Stimulated activated CD8-positive, alpha-beta memory T cell treated with anti-CD3 and anti-CD28 coated beads, Interleukin-15, amount 100 ng/mL, for 1 hour (primary cell): ENCODE data around the gene ARL15.

Source experiments
- DNase-seq: peaks from one replicate; pipeline ENCODE4 v3.0.0-alpha.2; 2020; ENCODE audit warnings: low read depth

The ARL15 gene

DNA sequence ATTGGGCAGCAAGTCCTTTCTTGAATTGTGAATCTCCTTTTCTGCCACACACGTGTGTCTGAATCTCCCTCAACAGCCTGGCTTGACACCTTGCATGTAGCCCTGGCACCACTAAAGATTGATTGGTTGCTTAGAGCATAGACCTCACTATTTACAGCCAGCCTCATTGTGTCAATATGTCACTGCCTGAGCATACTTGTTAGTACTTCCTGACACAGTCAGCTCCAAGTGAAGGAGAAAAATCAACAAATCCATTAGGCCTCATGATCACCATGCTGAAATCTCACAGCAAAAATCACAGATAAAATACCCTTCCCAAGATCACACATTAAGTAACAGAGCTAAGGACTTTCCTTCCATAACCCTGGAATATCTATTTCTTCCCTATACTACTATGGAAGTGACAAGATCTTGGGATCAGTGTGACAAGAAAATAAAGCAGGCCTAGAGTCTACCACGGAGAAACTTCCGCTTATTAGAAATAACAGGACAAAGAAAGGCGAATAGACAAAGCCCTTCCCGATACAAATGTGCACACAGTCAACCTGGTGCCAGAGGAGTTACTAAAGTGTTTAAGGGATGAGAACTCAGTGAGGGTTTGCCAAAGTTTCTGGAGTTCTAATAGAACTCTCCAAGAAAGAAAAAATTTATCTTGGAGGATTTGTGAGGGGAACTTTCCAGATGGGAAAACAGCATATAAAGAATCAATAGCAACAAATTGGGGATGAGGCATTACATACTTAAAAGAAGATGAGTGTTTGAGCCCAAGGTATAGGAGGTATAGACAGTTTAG lies 5.6 kb upstream of the ARL15 start:
- DNase-seq, result no peak

DNA sequence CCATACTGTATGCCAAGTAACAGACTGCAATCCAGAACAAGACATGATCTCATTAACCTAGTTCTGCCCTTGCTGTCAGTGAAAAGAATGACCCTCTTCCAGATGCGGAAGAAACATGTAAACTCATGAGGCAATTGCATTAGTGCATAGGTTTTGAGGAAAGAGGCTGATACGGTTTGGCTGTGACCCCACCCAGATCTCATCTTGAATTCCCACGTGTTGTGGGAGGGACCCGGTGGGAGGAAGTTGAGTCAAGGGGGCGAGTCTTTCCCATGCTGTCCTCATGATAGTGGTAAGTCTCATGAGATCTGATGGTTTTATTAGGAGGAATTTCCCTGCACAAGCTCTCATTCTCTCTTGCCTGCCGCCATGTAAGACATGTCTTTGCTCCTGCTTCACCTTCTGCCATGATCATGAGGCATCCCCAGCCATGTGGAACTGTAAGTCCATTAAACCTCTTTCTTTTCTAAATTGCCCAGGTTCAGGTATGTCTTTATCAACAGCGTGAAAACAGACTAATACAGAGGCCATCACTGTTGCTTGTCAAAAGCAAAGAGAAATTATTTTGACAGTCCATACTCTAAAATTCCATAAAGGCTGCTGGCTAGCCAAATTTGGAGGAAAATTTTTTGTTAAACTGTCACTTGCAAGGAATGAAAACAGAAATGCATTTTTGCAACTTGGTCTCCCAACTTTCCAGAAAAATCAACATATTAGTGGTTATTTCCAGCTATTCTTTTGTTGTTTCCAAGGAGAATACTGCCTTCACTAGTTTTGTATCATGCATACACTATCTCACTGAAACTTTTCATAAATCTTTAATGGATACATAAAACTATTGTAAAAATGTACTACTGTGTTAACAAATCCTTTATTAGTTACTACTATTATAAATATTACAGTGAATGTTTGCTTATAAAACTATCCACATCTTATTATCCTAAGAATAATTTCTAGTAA lies 3.2 kb upstream of the ARL15 start:
- no peak for DNase-seq

DNA sequence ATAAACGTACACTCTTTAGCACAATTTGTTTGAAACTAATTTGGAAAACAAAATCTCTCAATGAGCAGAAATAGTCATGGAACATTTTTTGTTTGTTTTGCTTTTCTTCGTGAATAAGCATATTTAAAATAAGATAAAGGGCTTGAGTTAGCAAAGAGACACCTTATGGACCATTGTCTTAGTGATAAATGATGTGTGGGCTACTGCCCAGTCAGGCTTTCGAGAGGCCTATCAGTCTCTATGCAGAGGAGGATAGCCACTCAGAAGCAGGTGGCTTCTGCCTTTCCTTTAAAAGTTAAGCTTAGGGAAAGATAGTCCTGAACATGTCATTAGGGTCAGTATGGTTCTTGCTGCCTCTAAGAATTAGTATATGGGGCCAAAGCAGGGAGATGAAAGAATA lies 2.1 kb upstream of the ARL15 start:
- no peak for DNase-seq

DNA sequence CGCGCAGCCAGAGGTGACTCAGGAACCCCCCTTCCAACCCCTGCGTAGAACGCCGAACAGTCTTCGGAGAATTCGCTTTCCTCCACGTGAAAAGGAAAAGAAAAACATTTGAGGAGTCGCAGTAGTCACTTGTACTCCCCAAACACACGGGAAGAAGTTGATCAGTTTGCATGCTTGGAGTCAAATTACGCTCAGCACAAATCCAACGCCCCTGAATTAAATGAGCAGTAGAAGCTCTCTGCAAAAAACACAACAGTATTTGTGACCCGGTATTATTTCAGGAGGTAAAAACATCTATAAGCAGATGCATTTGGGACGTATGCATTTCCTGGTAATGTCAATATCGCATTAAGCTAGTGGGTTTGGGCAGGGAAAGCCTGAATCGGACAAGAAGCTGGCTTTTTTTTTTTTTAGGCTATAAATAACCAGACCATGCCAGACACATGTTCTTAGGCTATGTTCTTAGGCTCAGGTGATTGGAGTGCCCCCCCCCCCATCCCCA lies 854 bp upstream of the ARL15 start:
- no peak for DNase-seq

DNA sequence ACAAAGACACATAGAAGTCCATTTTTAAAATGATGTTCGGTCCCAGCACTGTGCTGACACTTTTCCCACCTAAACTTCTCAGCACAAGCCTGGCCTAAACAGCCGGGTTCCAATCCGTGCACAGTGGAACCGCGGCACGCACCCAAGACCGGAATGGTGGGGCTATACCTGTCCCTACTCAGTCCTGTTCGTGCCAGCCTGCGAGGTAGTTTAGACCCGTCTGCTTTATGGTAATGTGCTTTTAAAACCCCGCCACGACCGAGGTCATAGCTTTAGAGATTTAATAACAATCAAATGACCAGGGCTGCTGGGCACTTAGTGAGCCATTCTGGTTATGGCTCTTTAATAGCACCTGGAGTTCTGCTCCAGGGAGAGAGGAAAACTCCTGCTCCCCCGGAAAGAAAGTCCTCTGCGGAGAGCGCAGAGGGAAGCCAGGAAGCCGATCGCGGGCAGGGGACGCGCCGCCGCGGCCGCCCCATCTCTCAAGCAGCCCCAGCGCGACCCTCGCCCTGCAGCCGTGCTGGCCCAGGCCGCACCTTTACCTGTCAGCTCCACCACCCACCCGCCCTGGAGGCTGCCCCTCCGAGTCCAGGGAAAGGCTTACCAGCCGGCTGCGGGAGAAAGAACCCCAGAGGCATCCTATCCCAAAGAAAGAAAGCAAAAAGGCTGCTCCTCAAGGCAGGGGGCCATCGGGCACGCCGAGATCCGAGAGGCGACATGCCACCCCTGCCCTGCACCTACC lies 511 bp downstream of the ARL15 start:
- no peak for DNase-seq

DNA sequence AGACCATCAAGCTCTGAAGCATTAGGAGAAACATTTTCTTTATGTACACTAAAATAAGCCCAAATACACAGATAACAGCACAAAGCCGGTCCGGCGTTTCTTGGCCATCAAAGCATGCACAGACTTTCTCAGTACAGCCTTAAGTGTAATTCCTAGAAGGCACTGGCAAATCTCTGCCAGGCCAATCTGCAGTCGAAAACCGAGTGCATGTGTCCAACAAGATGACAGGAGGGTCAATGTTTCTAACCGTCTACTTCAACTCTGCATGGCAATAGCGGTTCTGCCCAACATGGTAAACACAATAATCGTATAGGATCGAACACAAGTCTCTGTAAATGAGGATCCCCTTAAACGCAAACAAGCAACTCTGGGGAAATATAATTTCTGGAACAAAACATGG lies 1.1 kb downstream of the ARL15 start:
- no peak for DNase-seq

DNA sequence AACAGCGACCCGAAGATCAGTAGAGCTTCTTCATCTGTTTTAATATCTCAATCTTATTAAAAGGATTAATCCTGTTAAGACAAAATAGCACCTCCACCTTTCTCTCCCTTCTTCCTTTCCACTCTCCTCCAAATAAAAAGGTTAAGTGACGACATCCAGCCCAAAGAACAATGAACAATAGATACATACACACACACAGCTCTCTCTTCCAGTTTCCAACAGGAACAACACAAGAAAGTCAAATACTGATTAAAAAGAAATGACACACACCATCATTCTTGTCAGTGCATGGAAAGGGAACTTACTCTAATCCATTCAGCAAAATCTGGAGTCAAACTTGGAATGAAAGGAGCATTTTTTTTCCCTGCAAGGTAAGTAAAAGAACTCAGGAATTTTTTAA lies 2.8 kb downstream of the ARL15 start:
- DNase-seq, result no peak

DNA sequence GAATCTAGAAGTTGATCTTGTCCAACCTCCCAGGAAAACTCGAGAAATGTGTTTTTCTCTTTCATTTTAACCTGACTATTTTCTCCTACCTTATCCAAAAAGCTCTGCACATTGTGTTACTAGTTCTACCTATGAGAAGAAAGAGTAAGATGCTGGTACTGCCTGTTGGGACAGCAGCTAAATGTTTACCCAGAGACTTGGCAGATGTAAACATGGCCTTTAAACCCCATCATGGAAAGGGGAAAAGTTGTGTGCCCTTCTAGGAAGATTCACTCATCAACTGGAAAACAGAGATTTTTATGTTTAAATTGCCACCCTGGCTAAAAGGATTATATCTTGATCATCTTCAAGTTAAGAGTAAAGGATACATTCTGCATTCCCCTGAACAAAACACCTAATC lies 3.5 kb downstream of the ARL15 start:
- no peak for DNase-seq

DNA sequence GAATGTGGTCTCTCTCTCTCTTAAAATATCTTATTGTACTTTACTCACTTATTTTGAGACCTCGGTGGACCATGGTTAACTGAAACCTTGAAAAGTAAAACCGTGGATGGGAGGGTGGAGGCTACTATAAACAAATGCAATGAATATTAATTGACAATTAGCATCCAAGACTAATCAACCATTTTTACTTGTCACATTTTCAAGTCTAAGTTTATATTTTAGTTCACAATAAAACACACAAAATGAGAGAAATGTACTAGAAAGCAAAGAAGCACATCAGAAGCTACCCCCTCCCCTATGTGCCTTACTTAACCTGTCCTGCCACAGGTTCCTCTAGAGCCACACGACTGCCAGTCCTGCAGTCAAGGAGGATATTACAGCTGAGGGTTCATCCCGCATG lies 4.6 kb downstream of the ARL15 start:
- no peak for DNase-seq

DNA sequence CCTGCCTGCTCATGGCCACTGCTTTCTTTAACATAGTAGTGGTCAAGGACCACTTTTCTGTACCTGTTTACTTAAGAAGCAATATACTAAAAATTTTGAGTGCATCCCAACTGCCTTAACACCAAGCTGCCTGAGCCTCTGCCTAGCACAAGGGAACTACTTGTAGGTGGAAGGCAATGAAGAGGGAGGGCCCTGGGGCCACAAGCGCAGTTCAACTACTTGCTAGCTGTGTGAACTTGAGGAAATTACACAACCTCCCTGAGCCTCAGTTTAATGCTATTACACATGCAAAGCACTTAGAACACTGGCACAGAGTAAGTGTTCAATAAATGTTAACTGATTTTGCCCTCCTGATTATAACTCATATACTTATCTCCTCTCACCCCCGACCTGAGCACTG lies 6.3 kb downstream of the ARL15 start:
- DNase-seq, result no peak

DNA sequence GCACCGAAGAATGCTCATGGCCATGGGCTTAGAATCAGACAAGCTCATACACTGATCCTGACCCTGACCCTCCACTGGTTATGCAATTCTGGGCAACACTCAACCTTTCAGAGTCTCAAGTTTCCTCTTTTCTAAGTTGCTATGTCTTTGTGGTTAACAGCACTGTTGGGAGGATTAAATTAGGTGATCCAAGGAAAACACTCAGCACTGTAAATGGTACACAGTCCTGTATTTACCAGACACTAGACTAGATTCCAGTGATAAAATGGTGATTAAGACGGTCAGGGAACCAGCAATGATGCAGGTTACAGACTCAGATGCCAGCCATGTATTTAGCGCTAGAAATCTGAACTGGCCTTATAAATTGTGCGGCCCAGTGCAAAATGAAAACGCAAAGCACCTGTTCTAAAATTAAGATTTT lies 8.1 kb downstream of the ARL15 start:
- DNase-seq, result no peak

DNA sequence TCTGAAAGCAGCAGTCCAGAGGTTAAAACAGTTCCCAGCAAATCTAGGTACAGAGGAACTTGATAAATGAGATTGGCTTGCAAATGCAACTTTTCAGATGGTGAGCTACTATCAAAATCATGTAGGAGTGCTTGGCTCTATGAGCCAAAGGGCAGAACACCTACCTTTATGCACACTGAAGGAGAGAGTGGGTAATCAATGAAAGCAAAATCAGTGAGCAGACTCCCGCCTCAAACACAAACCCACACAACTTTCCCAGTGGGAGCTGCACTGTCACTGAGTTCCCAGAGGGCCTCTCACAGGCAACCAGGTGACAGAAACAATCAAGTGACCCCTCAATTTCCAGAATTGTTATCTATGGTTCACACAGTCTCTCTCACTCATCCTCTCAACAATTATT lies 8.5 kb downstream of the ARL15 start:
- no peak for DNase-seq

DNA sequence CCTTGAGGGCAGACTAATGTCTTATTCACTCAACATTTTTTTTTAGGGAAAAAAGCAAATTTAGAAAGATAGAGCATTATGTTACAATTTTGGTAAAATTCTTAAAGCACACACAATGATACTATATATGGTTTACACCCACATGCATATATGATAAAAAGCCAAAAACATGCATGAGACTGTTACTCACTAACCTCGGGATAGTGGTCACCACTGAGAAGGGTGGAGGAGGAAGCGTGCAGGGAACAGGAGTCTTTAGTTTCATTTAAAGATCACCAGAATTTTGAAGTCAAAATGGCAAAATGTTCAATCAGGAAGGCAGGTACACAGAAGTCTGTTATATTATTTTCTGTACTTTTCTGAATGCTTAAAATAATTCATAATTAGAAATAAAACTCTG lies 9.2 kb downstream of the ARL15 start:
- DNase-seq, result no peak

DNA sequence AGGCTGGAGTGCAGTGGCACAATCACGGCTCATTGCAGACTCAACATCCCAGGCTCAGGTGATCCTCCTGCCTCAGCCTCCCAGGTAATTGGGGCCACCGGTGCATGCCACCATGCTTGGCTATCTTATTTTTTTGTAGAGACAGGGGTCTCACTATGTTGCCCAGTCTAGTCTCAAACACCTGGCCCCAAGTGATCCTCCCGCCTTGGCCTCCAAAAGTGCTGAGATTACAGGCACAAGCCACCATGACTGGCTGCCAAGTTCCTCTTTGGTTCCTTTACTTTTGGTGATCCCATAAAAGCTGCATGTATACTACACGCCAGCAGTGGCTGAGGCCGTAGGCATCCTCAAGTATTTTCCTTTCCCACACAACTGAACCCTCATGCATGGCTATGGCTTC lies 11.4 kb downstream of the ARL15 start:
- no peak for DNase-seq

DNA sequence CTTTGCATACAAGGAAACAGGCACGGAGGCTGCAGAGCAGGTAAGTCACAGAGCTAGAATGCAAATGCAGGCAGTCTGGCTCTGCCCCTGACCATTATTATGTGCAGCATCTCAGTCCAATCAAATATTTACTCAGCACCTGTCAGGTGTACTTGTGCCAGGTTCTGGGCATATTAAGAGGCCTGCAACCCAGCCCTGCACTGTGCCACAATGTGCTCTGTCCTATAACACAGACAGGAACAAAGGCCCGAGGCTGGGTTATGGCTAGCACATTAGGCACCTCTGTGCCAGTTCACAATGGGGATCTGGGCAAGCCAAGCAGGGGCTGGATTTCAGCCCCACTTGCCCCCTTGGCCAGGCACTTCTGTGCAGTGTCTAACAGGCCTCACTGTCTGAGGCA lies 14.0 kb downstream of the ARL15 start:
- DNase-seq, result no peak

DNA sequence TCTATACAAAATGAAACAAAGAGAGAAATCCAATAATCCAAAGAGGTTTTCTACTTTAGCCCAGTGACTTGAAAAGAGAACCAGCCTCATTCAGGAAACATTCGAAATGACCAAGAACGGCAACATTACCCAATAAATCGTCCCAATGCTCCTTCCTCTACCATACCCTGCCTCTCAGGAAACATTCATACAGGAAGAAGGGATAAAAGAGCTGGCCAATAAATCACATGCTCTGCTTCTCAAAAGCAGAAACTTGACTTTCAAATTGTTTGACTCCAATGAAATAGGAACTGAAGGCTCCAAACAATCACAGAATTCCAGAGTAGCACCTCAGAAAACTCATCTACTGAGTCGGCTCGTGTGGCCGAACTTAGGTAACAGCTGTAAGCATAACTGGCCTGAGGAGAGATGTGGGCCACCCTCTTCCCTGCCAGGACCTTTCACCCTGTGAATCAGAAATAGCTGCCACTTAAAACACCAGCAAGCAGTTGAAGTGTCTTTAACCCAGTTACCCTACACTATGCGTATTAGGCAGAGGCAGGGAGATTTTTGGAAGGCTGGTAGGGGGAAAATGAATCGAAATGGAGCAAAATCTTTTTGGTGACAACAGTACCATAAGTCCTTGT lies 14.6 kb downstream of the ARL15 start:
- DNase-seq, result no peak

DNA sequence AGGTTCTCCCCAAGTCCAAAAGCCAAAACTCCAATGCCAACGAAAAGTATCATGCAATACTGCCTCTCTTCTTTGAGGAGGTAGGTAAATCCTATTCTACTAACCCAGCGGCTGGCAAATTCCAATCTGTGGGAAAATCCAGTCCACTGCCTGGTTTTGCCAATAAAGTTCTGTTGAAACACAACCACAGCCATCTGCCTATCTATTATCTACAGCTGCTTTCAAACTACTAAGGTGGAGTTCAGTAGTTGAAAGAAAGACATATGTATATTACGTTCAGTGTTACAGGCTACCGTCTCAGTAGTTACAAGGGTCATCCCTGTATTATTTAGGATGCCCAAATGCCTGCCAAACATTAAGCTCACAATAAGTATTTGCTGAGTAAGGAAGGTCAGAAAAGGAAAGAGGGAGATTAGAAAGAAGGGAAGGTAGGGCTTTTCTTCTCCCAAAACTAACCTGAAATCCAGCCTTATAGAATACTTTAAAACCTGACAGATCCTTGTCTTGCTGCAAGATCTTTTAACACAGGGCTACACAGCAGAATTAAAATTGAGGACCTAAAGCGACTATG lies 16.2 kb downstream of the ARL15 start:
- DNase-seq, result no peak

DNA sequence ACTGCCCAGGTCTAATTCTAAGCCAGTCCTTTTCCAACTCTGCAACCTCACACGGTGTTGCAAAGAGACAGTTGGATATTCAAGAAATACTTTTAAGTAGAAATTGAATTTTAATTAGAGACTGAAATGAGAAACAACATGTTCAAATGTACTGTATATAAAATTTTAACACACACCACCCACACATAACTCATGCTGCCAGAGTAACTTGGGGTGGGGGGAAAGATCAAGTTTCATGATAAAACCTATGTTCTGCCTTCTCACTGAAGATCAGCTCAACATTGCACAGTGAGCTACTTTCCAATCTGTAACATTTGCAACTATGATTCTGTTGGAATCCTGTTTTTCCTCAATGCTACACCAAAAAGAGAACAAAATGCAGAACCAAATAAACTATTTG lies 17.5 kb downstream of the ARL15 start:
- DNase-seq, result no peak

DNA sequence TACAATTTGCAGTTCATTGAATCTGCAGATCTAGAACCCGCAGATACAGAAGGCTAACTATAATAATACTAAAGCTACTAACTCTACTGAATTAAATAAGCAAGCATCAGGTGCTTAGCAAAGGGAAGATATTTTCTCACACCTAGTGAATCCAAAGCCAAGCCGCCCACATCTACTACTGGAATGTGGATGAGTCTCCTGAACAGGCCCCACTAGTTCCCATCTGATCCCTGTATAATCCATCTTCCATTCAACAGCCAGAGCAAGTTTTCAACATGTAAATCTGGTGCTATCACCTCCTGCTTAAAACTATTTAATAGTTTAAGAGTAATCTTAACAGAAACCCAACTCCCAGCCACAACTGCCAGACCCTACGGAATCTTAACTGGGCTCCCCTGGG lies 18.9 kb downstream of the ARL15 start:
- no peak for DNase-seq

DNA sequence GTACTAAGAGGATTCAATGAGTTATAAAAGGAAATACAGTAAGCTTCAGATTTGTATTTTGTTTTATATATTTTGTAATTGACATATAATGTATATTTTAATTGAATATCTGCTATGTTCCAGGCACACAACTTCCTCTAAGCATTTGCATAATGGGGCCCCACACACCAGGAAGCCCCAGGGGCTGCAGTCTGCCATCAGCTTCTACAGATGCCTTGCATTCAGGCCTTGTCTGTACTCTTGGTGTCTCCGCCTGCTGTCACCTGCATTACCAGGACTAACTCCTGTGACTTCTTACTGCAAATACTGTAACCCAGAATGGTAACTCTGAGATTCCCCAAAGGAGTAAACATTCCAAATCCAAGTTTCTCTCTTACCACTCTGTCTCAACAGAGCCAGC lies 20.6 kb downstream of the ARL15 start:
- no peak for DNase-seq

DNA sequence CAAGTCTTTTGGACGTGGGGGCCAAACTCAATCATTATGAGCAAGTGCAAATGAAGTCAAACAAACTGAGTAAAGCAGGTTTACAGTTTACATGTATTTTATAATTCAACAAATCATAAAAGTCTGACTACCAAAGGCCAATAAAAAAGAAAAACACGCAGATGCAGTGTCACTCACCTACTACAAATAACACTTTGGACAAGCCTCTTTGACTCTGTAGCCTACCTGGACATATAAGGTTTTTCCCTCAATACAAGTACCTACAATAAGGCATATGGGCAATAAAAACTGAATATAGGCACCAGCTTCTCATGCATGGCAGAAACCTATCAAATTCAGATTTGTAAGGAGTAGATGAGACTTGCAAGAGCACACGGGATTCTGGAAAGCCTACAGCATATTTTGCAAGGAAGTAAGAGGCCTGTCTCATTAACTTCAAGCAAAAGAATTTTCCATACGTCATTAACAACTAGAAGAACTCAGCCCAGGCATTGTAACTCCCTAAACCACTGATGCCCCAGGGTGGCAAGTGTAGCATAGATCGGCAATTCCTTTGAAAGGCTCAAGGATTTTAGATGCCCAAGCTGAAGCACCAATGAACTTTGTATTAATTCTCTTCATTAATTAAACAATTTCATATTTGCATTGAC lies 21.7 kb downstream of the ARL15 start:
- DNase-seq, result no peak
